ENCODE results near the gene KCNG1.

KCNG1 gene

DNA sequence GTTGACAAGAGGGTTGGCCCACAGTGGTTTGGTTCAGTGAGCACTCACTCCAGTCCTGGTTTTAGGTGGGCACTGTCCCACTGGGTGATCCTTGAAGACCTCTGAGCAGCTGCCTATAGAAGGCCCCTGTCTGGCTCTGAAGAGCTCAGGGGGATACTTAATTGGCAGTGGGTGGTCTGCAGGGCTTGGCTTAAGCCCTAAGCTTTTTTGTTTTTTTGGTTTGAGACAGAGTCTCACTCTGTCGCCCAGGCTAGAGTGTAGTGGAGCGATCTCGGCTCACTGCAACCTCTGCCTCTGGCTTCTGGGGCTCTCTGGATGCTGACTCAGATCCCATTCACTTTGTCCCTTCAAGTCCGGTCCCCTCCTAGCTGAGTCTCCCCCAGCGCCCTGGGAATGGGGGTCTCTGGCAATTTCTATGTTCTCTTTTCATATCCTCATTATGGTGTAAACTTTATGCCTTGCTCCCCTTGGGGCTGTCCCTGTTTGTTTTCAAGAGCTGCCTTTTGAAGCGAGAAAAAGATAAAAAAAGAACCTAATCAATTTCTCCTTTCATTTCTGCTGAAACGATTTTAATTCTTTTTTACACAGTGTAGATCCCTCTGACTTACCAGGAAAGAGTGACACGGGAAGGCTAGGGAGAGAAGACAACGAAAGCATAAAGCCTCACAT, 12.2 kb upstream of the KCNG1 start:
- DNase-seq (ENCODE audit: low read depth), result no peak

DNA sequence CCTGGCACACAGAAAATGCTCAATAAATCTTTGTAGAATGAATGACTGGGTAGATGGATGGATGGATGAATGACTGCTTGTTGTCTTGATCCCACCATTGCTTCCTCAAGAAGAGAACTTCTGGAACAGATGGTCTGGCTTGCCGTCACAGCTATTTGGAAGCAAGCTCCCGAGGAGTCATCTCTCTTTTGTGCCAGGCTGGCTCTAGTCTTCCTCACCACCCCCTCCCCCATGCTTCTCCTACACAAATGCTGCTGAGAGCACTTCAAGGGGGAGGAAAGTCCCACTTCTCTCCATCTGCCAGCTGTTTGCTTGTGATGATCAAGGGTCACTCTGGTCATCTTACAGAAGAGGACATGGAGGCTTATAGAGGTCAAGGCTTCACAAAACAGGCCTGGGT, 11.6 kb upstream of the KCNG1 start:
- no peak for DNase-seq (ENCODE audit: low read depth)

GRCh38 chr20:51029963-51030920, 7.3 kb upstream of the KCNG1 start:
- DNase-seq (ENCODE audit: low read depth), result no peak

DNA sequence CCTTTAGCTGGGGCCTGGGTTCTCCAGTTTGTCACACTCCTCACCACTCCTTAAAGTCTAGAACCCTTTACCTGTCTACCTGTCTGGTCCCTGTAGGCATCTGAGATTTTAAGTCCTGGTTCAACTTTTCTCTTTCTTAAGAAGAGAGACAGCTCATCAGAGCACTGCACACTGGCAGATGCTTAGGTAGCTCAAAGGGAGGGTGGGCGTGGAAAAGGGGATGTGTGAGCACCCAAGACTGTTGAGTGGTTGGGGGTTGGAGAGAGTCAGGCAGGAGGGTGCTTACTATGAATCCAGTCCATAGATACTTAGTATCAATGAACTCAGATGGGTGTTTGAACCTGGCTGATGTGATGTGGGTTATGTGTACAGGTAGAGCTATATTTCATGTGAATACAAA, 6.6 kb upstream of the KCNG1 start:
- no peak for DNase-seq (ENCODE audit: low read depth)

- no peak for DNase-seq (ENCODE audit: low read depth)
Measured at GRCh38 chr20:51028616-51029212, 5.8 kb upstream of the KCNG1 start.

DNA sequence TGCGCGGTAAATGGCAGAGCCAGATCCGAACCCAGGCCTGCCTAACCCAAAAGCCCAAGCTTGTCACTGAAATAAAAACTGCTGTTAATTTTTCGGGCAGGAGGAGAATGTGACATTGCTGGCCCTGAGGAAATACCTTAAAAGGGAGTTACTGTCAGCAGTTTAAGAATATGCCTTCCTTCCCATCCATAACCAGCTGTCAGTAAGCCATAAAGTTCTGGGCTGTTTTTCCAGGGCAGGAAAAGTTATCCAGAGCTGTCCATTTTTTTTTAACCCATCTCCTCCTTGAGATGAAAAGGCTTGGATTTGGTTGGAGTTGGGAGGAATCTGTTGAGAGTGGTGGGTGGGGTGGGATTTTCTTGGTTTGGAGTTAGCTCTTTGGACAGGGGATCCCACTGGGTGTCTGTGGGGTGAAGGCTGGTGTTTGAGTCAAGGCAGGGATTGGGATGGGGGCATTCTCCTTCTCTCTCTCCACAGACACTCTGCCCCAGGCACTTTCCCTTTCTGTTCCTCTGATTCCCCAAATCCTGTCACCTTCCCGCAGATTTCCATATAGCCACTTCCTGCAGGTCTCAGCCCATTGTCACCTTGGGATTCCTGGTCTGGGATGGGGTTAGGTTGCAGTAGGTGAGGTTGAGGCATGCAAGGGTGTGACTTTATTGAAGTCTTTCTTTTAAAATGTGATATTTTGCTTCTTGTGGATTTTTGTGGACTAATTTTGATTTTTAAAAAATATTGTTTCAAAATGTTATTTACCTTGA, 4.3 kb upstream of the KCNG1 start:
- DNase-seq (ENCODE audit: low read depth), result no peak

DNA sequence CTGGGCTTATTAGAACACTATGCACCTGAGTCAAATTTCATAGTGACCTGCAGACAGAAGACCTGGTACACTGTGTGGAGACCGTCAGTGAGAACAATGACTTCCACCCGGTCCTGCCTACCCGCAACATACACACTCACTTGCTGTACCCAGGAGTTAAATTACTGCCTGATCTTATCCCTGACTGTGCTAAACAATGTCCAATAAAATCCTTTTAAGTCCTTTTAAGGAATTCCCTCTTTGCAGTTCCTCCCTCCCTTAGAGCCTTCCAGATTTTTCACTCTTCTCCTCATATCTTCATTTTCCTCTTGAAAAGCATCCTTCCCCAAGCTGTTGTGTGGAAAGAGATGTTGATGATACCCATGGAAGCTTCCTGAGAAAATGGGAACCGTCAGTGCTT, 3.4 kb upstream of the KCNG1 start:
- no peak for DNase-seq (ENCODE audit: low read depth)

DNA sequence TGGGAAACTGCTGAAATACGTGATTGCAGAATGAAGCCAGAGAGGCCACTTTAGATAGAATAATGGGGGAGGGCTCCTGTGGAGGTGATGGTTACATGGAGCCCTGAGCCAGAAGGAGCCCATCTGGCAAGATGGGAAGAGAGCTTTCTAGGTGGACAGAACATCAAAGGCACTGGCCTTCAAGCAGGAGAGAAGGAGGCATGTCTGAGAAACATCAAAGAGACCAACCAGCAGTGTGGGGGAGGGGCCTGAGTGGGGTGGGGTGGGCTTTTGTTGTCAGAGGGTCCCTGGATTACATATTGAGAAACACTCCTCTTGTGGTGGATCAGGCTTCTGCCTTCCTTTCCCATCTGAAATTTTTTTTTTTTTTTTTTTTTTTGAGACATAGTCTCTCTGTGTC, 1.9 kb upstream of the KCNG1 start:
- DNase-seq (ENCODE audit: low read depth), result no peak

GRCh38 chr20:51023617-51024155, 779 bp upstream of the KCNG1 start:
- no peak for DNase-seq (ENCODE audit: low read depth)

DNA sequence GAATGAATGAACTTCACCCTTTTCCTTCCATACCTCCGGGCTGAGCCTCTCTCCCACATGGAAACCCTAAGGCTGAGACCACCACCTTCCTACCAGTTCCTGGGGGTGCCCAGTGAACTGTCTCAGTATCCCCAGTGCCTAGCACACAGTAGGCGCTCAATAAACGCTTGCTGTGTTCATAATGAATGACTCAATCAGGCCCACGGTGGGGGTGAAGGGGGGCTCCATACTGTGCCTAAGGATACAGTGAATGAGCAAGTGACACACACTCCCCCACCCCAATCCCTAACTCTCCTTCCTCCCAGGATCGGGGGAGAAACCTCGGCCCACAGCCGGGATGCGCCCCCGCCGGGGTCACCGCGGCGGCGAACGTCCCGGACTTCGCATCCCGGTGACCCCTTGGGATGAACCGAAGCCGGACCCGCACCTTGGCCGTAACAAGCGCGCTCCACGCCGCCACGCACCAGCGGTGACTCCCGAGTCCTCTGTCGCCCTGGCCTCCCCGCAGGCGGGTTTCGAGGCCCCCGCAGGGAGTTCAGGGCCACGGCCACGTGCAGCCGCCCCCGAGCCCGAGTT, 592 bp downstream of the KCNG1 start:
- DNase-seq (ENCODE audit: low read depth), result no peak

DNA sequence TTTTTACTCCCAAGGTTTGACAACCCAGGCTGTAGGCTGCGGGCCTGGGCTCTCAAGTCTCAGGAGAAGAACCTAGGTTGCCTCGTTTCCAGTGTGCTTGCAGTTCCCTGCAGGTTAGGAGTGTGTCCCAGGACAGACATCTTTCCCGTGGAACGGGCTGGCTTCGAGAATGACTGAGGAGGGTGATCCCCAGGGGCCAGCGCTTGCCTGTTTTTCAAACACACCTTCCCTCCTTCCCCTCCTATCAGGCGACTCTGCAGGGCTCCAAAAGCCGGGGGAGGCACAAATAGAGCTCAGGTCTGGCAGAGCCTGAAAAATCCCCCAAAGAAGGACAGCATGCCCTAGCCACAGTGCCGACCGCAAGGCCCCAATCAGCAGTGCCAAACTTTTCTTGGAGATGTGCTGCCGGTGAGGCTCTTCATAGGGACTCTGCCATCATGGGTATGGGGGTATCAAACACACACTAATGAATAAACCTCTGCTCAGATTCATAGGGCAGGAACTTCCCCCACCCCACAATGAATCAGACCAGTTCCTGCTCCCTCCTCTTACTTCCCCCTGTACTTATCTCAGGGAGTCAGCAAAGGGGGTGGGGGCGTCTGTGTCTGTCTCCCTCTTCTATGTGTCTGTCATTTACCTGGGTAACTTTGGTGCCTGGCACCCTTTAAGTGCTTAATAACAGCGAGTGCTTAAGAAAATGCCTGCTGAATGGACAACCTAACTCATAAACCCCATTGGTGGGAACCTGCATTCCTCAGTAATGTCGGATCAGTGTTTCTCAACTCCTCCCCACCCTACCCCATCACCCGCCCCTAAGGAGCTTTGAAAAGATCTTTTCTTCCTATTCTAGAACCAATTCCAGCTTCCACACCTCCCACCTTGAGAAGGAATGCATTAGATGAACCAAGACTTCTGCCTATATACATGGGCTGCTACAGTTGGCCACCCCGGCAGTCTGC, 1.6 kb downstream of the KCNG1 start:
- no peak for DNase-seq (ENCODE audit: low read depth)

GRCh38 chr20:51020657-51021056, 2.2 kb downstream of the KCNG1 start:
- DNase-seq (ENCODE audit: low read depth), result no peak

- no peak for DNase-seq (ENCODE audit: low read depth)
Measured at GRCh38 chr20:51019656-51020592, 3.0 kb downstream of the KCNG1 start.

DNA sequence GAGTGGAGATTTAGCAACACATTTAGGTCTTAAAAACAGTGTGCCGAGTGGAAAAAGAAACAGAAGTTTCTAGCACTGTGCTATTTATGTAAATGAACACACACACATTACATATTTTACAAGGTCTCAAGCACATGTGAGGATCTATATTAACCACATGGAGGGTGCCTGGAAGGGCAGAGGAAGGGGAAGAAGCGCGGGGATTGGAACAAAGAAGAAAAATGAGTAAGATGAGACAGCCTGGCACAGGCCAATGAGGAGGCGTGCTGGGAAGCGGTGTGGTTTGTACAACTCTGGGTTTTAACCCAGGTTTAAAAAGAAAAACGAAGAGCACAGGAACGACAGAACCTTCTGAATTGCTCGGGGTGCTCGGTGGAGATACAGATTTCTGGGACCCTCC, 5.7 kb downstream of the KCNG1 start:
- DNase-seq (ENCODE audit: low read depth), result no peak

- no peak for DNase-seq (ENCODE audit: low read depth)
Measured at GRCh38 chr20:51016521-51016920, 6.4 kb downstream of the KCNG1 start.

- no peak for DNase-seq (ENCODE audit: low read depth)
Measured at GRCh38 chr20:51014797-51015722, 7.8 kb downstream of the KCNG1 start.

DNA sequence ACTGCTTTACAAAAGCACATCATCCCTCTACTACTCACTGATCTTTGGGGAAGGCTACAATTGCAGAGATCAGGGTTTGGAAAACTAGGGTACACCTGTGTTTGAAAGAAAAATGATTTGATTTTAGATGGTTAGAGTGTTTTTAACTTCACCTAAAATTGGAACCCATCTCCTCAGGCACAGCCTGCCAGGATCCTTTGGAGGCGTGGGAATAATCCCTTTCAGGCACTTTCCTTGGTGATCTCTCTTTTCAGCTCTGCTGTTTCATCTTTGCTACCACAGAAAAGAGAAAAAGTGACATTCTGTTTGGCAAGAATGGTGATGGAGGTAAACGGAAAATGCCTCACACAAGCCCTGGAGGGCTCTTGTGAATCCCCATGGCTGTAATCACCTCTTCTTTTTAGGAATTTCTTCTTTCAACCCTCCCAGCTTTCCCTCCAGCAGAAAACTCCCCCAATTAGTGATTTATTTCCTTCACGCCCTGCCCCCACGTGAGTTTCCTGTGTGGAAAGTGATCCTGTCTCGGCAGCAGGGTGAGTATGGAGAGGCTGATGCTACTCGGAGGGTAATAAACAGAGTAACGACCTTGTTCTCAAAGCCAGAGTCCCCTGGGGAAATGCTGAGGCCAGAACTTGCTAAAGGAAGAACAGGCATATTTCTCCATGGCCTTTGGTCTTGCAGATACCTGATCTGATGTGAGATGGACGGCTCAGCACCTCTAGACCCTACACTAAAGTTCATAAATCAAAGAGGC, 9.2 kb downstream of the KCNG1 start:
- no peak for DNase-seq (ENCODE audit: low read depth)

All from activated T-cell treated with anti-CD3 and anti-CD28 coated beads for 1 hour (primary cell).